Colonic mucosa (tissue), 4 donors: ENCODE data around the gene MTNR1A. TPM values are rescaled to one million over a fixed set of nuclear protein-coding genes. Genes with fewer than 3 reads are reported as not detected.

Experiments used
- DNase-seq: peaks from one replicate; pipeline ENCODE4 v3.0.0-alpha.2; 2020
- H3K27ac ChIP-seq: fragments of 200-600 bp; one replicate; pipeline ENCODE4 v1.8.0; 2021
- H3K27me3 ChIP-seq: fragments of 200-600 bp; one replicate; pipeline ENCODE4 v1.8.0; 2021
- H3K36me3 ChIP-seq: fragments of 200-600 bp; one replicate; pipeline ENCODE4 v1.8.0; 2021
- H3K4me1 ChIP-seq: fragments of 200-600 bp; one replicate; pipeline ENCODE4 v1.8.0; 2021; ENCODE audit warnings: mild to moderate bottlenecking
- H3K4me3 ChIP-seq: fragments of 200-600 bp; one replicate; pipeline ENCODE4 v1.8.0; 2021
- H3K9ac ChIP-seq, 2 donors: one replicate each; pipeline ENCODE4 v1.7.0; 2013; ENCODE audit warnings: control low read depth in 2 of 2, low read depth in 2 of 2, low read length in 2 of 2
- H3K9me3 ChIP-seq: fragments of 200-600 bp; one replicate; pipeline ENCODE4 v1.8.0; 2021
- intact Hi-C: fragments of 100-400 bp; cut with DNase I; formaldehyde crosslinking; loops from one replicate; pipeline ENCODE4 v1.14.1; 2022
- total RNA-seq, 2 donors: library from RNA; stranded (reverse); fragmentation: NEBNext Ultra II Directional in 1 of 2; extraction: Animal tissue kit (Norgen Biotek cat#: 25700) in 1 of 2; gene quantifications; one replicate each; pipeline ENCODE4 v1.2.1, GENCODE V29; 2021
- TF ChIP-seq, protein P1 (sequence below): fragments of 200-600 bp; IDR thresholded peaks from one replicate; pipeline ENCODE4 v1.8.0; 2022; ENCODE audit warnings: antibody characterized with exemption, mild to moderate bottlenecking
- donor health status: healthy.
- donor health status: DM: no; HTN: no; CAD: no.
- donor health status: DM: no; HTN: no; CAD: no.

MTNR1A gene
- 1 to 10 TPM; 1.3 to 3.9 TPM for total RNA-seq

DNA sequence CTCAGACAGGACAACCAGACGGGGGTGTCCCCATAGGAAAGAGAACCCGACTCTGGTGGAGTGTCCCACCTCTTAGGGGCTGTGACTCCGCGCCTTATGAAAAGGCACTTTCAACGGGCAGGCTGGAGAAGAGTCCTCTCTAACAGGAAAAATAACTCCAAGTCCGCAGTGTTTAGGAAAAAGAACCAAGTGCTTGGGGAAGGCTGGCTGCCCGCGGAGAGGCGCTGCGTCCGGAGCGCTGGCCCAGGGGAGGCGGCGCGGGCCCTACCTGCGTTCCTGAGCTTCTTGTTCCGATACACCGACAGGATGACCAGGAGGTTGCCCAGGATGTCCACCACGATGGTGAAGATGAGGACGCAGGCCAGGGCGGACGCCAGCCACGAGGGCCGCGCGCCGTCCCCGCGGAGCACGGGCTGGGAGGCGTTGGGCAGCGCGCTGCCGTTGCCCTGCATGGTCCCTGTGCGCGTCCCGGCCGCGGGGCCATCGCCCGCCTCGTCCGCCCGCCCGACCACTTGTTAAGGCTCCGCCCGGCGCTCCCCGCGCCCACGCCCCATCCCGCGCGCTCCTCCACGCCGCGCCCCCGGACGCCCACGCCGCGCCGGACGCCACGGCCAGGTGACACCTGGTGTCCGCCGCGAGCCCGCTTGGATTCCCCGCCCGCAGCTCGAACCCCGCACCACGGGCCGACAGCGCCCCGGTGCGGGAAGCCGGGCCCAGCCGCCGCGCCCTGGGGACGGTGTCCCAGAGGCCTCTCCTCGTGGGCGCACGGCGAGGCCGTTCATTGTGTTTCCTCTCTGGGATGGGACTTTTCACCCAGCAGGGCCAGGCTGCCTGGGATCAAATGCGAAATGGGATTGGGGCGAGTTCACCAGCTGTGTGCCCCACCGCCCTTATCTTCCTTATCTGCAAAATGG, at the start of gene MTNR1A:
Gene MTNR1A, minus strand, starts transcription at position 654 of the 914 bp plus-strand sequence. Its CDS starts 202 bp downstream, at position 452.
- H3K9me3 ChIP-seq: no peaks in the 10 kb centered on the region
- no peaks in the 10 kb centered on the region for H3K4me1 ChIP-seq
- DNase-seq: peak; percentile 52
- H3K9ac ChIP-seq: peak within 1 kb of the TSS; percentile 53 to 72
- intact Hi-C loops: no loop called here
- H3K36me3 ChIP-seq: no peaks in the 10 kb centered on the region
- TF ChIP-seq, protein P1, sequence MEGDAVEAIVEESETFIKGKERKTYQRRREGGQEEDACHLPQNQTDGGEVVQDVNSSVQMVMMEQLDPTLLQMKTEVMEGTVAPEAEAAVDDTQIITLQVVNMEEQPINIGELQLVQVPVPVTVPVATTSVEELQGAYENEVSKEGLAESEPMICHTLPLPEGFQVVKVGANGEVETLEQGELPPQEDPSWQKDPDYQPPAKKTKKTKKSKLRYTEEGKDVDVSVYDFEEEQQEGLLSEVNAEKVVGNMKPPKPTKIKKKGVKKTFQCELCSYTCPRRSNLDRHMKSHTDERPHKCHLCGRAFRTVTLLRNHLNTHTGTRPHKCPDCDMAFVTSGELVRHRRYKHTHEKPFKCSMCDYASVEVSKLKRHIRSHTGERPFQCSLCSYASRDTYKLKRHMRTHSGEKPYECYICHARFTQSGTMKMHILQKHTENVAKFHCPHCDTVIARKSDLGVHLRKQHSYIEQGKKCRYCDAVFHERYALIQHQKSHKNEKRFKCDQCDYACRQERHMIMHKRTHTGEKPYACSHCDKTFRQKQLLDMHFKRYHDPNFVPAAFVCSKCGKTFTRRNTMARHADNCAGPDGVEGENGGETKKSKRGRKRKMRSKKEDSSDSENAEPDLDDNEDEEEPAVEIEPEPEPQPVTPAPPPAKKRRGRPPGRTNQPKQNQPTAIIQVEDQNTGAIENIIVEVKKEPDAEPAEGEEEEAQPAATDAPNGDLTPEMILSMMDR: no peak
- H3K27me3 ChIP-seq: no peaks in the 10 kb centered on the region
- peak within 1 kb of the TSS; percentile 86 for H3K27ac ChIP-seq
- peak within 1 kb of the TSS; percentile 44 for H3K4me3 ChIP-seq

DNA sequence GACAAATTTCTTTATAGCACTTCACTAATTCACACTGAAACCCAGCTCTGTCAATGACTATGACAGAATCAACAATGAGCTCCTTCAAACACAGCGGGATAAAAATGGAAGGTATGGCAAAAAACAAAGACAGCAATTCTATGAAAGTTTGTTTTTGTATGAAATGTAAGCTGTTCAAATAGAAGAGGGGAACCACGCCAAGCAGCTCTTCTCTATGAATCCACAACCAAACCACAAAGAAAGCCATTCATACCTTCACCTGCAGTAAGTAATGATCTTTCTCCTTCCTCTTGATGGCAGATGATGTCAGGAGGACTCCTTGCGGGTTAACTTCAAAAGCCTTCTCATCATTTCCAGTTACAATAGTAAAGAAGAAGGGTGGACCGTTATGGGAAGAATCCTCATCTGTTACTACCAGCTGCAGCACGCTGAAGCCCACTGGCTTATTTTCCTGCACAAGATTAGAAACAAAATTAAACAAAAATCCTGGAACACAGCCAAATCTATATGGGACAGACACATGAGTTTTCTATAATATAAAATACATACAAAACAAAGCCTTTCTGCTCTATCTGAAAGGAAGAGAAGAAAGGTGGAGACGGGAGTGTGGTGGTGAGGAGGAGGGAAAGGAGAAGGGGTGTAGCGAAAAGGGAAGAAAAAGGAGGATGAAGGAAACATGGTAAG, 48.9 kb upstream of the MTNR1A start:
- intact Hi-C loops: no loop called here
- no peak for DNase-seq
- Histone ChIP-seq H3K9me3 (no peaks in the 10 kb centered on the region), H3K27ac (no peak overlapping the region), H3K36me3 (peaks cover 16% of the 10 kb centered on the region), H3K9ac (no peak overlapping the region), H3K4me3 (no peak overlapping the region), H3K27me3 (no peaks in the 10 kb centered on the region), H3K4me1 (no peaks in the 10 kb centered on the region)
- TF ChIP-seq, protein P1: no peak

DNA sequence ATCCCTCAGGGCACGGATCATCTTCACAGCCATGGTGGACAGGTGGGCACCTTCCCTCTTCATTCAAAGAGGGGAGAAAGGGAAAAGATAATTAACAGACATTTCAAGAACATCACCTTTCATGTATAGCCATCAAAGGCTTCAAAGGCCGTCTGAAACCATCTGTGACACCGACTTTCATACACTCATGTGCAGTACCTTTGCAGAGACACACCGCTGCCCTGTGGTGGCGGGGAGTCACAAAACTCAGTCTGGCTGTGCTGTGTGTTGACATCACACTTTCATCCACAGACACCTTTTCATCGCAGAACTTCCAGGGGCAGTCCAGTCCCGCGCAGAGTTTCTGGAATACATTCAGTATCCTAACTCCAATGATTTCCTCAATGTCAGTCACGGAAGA, 47.6 kb upstream of the MTNR1A start:
- H3K4me1 ChIP-seq: no peaks in the 10 kb centered on the region
- no peaks in the 10 kb centered on the region for H3K9me3 ChIP-seq
- TF ChIP-seq, protein P1: no peak
- peaks cover 16% of the 10 kb centered on the region for H3K36me3 ChIP-seq
- H3K4me3 ChIP-seq: no peak overlapping the region
- no peaks in the 10 kb centered on the region for H3K27me3 ChIP-seq
- DNase-seq: no peak
- intact Hi-C loops: no loop called here
- H3K27ac ChIP-seq: no peak overlapping the region
- H3K9ac ChIP-seq: no peak overlapping the region

DNA sequence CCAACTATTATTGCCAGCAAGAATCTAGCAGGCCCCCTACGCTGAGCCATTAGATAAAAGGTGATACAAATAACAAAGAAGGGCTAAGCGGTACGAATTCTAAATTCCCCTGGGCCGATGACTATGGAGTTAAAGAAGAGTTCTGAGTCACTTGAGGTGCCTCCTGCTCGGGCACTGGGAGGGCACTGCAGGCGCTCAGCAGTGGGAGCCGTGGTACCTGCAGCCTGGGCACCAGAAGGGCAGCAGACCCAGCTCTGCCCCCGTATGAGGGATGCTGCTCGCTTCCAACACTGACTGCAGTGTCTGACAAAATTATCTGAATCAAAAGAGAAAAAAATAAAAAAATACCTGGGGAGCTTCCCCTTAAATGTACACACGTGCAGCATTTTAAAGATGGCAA, 44.1 kb upstream of the MTNR1A start:
- no peak for DNase-seq
- TF ChIP-seq, protein P1: no peak
- Histone ChIP-seq H3K4me1 (no peaks in the 10 kb centered on the region), H3K9me3 (no peaks in the 10 kb centered on the region), H3K9ac (no peak overlapping the region), H3K4me3 (no peak overlapping the region), H3K27ac (no peak overlapping the region), H3K36me3 (peaks cover 12% of the 10 kb centered on the region), H3K27me3 (no peaks in the 10 kb centered on the region)
- intact Hi-C loops: no loop called here

DNA sequence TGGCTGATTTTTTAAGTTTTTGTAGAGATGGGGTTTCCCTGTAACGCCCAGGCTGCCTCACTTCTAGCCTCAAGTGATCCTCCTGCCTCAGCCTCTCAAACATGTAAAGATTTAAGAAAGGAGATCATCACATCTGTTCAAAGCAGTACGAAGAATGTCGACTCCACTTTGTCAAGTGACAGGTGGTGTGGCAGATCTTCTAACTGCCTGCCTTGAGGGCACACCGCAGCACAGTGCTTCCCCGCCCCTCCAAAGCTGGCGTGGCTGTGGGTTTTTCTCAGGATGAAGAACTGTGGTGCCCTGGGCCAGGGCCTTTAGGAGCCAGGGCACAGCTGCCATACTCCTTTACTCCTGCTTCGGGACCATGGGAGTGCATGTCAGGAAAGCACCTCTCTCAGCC, 43.3 kb upstream of the MTNR1A start:
- intact Hi-C loops: no loop called here
- TF ChIP-seq, protein P1: no peak
- Histone ChIP-seq H3K4me1 (no peaks in the 10 kb centered on the region), H3K4me3 (no peak overlapping the region), H3K9me3 (no peaks in the 10 kb centered on the region), H3K36me3 (peaks cover 12% of the 10 kb centered on the region), H3K27ac (no peak overlapping the region), H3K9ac (no peak overlapping the region), H3K27me3 (no peaks in the 10 kb centered on the region)
- no peak for DNase-seq
